Neural progenitor cell (in vitro differentiated cells): ENCODE results near the gene EGLN1.

ENCODE experiments used
- CTCF ChIP-seq: fragments of 200-600 bp; sonication (generic); IDR thresholded peaks from 2 replicates; pipeline ENCODE4 v1.5.1; 2017; ENCODE audit warnings: antibody characterized with exemption, mild to moderate bottlenecking
- EZH2 ChIP-seq: fragments of 200-600 bp; sonication (generic); IDR thresholded peaks from 2 replicates; pipeline ENCODE4 v1.6.1; 2017; ENCODE audit warnings: antibody characterized with exemption, mild to moderate bottlenecking, moderate library complexity

- TF ChIP-seq EZH2 (no peak), CTCF (no peak)
These were observed 25.4 kb downstream of the EGLN1 start for GRCh38 chr1:231396643-231397042.
